KBM-7 (cell line): ENCODE data around the gene GPR137C.

Experiments used
- DNase-seq: peaks from one replicate; pipeline ENCODE4 v3.0.0-alpha.2; 2015
- in situ Hi-C: fragments of 300-500 bp; cut with MboI; formaldehyde crosslinking; loops from 2 replicates; pipeline ENCODE4 v1.14.3; 2020; ENCODE audit warnings: low sequenced_read_pairs, low pct_unique_long_range_greater_than_20kb, mixed read lengths

Gene GPR137C

DNA sequence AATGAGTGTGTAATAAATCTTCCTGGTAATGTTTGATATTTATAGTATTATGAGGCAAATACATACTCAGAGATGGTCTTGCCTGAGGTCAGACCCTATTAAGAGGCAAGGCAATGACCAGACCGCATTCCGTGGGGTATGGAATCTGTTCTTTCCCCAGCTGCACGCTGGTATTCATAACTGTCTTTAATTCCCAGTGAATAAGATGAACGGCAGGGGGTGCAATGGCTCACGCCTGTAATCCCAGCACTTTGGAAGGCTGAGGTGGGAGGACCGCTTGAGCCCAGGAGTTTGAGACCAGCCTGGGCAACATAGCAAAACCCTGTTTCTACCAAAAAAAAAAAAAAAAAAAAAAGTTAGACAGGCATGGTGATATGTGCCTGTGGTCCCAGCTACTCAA, 98.1 kb downstream of the GPR137C start:
- DNase-seq, result no peak
- in situ Hi-C loops, result no loop called here

DNA sequence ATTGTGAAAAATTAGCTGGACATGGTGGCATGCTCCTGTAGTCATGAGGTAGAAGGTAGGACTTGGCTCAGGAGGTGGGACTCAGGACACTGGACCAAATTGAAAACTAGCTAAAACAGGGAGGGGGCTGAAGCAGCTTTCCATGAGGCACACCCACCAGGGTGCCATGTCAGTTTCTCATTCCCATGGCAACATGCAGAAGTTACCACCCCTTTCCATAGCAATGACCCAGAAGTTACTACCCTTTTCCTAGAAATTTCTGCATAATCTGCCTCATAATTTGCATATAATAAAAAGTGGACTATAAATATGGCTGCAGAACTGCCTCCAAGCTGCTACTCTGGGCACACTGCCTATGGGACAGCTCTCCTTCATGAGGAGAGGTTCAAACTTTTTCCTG, 104.3 kb downstream of the GPR137C start:
- in situ Hi-C loops, result no loop called here
- DNase-seq, result no peak

DNA sequence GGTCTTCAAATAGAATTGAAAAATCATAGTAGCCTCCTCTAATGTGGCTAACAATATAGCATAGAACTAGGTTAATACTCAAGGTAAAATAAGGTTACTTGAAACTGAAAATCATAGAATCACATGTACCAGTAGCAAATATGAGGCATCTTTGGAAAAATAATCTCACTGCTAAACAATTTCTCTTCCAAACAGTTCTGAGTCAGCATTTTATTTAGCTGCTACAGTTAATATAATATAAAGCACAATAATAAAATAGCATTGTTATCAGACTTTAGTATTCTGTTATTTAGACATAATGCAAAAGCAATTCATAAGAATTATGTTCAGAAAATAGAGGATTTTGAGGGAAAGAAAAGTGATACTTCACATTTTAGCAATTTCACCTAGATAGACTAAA, 107.7 kb downstream of the GPR137C start:
- DNase-seq, result no peak
- in situ Hi-C loops, result no loop called here

GRCh38 chr14:52660832-52661231, 108.2 kb downstream of the GPR137C start:
- in situ Hi-C loops, result no loop called here
- DNase-seq, result no peak

DNA sequence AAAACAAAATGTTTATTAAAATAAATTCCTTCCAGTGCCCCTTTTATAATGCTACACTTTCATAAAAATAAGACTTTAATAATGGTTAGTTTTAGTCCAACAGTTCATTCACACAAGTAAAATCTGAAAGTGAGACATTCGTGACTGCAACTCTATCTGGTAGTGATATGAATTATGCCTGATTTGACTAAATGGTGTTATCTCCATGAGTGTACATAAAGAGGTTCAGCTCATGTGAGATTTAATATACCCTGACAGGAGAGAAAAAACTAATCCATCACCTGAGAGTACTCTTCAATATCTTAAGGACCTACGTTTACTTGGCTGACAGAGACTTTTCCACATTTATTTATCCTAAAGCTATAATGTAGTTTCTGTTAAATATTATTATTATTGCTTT, 108.7 kb downstream of the GPR137C start:
- no peak for DNase-seq
- in situ Hi-C loops, result no loop called here

GRCh38 chr14:52663850-52664249, 111.2 kb downstream of the GPR137C start:
- in situ Hi-C loops, result no loop called here
- no peak for DNase-seq

DNA sequence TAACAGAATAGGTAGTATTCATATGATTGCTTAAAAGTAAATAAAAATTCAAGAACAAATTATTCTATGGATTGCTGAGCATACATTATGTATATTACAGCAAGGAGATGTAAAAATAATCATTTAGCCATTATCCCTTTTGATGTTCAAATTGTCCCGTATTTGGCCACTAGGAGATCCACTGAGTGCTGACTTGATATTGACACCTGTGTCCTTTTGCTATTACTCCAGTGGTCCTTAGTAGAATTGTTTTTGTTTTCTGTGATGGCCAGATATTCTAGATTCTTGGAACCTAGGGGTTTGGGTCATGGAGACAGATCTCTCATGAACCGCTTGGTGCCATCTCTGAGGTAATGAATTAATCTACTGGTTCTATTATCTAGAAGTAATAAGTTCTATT, 126.0 kb downstream of the GPR137C start:
- peak; percentile 24 for DNase-seq
- in situ Hi-C loops, result no loop called here

DNA sequence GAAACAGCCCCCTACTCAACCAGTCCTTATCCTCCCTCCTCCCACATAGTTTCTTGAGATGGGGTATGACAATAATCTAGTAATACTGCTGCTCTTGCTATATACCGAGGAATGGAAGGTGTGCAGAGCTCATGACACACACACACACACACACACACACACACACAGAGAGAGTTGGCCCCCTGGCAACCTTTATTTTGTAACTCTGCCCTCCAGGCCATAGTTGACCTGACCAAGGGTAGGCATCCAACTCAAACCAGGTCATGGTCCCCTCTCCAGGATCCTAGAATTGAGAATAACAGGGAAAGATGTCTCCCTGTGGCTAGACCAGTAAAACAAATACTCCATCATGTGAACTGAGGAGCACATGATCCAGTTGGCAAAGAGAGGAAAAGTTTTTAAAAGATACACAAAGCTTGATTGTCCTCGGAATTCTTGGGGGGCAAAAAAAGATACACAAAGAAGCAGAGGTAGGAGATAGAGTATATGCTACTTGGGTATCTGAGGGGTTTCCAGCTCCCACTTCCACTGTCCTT, 131.4 kb downstream of the GPR137C start:
- DNase-seq, result no peak
- in situ Hi-C loops, result no loop called here

DNA sequence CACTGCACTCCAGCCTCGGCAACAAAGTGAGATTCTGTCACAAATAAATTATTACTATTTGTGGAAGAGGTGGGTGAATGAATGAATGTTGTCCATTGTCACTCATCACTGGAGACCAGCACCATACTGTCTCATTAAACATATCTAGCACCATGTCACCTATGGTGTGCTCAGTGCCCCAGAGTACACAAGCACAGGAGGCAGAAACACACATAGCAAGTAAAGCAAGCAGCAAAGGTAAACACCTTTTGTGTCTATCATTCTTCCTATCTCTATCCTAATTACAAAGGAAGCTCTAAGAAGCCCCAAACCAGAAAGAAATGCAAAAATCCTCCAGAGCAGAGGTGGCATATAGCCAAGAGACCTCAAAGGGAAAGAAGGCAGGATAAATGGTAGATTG, 133.5 kb downstream of the GPR137C start:
- in situ Hi-C loops, result no loop called here
- DNase-seq, result no peak
